GM13976 (cell line): Measurements from ENCODE around the gene LIMCH1.

Experiments
- DNase-seq: peaks from one replicate; pipeline ENCODE4 v3.0.0; 2012; ENCODE audit warnings: low spot score
- in situ Hi-C: fragments of 300-500 bp; cut with MboI; formaldehyde crosslinking; loops from one replicate; pipeline ENCODE4 v1.12.0; 2022; ENCODE audit warnings: low sequenced_read_pairs, mixed read lengths, inconsistent platforms; ENCODE audit not compliant: unreplicated experiment
- TF ChIP-seq, protein P1 (sequence below): IDR thresholded peaks from 2 replicates; pipeline ENCODE4 v1.5.1; 2012; ENCODE audit warnings: borderline replicate concordance, mild to moderate bottlenecking; ENCODE audit not compliant: insufficient read depth; ENCODE audit errors: extremely low read depth, missing control alignments, control extremely low read depth

The LIMCH1 gene

DNA sequence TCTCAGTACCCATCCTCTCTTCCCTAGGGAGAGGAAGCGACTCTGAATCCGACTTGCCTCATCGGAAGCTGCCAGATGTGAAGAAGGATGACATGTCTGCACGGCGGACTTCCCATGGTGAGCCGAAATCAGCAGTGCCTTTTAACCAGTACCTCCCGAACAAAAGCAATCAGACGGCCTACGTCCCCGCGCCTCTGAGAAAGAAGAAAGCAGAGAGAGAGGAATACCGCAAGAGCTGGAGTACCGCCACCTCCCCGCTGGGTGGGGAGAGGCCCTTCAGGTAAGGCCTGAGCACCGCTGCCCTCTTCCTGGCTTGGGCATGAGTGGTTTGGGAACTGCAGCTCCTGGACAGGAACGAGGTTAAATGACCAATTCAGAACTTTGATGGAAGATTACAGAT, 81.2 kb downstream of the LIMCH1 start:
- in situ Hi-C loops = no loop called here
- no peak for DNase-seq
- TF ChIP-seq, protein P1, sequence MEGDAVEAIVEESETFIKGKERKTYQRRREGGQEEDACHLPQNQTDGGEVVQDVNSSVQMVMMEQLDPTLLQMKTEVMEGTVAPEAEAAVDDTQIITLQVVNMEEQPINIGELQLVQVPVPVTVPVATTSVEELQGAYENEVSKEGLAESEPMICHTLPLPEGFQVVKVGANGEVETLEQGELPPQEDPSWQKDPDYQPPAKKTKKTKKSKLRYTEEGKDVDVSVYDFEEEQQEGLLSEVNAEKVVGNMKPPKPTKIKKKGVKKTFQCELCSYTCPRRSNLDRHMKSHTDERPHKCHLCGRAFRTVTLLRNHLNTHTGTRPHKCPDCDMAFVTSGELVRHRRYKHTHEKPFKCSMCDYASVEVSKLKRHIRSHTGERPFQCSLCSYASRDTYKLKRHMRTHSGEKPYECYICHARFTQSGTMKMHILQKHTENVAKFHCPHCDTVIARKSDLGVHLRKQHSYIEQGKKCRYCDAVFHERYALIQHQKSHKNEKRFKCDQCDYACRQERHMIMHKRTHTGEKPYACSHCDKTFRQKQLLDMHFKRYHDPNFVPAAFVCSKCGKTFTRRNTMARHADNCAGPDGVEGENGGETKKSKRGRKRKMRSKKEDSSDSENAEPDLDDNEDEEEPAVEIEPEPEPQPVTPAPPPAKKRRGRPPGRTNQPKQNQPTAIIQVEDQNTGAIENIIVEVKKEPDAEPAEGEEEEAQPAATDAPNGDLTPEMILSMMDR = no peak

DNA sequence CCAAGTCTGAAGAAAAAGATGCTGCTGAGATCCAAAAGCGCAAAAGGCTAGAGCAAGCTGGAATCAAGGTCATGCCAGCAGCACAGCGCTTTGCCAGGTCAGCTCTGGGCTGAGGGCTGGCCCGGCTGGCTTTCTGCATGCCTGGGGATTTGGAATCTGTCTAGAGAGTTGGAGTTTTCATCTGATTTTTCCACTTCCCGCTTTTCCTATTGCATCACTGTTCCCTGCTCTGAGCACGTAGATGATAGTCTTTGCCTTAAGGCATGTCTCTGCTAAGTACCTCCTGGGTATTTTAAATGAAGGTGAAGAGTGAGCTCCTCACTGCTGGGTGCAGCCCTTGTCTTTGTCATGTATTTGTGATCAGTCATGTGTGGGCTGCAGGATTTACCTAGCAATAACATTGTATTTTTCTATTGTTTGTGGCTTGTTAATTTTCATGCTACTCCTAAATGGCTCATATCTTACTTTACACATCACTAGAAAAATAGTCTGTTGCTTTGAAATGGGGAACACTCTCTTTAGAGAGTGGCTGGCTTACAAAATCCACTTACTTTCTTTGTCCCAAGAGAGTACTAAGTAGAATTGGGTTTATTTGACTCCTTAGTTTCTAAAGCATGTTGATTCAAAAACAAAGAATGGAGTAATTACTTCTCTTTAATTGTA, 82.8 kb downstream of the LIMCH1 start:
- DNase-seq = no peak
- TF ChIP-seq, protein P1 = no peak
- in situ Hi-C loops = no loop called here

DNA sequence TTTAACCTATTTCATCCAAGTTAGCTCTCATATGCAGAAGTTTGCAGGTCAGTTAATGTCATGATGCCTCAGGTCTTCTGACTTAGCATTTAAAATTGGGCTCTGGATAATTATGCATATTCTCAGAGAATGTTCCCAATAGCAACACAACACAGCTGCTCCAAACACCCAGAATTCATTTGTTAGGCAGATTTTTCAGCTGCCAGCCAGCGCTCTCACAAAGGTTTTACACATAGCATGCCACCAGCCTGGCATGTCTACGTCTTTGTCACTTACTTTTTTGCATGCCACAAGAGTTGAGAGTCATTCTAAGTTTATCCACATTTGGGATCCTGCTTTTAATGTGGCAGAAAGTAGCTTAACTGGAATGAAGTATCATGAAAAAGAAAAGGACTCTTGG, 84.8 kb downstream of the LIMCH1 start:
- TF ChIP-seq, protein P1 = no peak
- in situ Hi-C loops = no loop called here
- DNase-seq = no peak

DNA sequence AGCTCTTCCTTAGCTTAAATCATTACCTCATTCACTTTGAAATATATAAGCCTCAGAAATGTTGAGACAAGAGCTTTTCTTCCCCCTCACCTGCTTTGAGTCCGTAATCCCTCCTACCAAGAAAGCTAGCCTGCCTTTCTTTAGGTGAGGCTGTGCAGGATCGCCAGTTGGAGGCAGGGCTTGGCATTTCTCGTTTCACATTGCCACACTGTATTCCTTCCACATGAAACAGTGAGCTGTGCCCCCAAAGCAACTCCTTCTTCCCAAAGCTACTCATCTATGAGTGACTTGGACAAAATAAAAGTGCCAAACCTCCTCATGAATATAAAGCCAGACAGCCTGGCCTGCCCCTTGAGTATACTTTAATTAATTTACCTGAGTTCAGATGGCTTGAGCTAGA, 86.8 kb downstream of the LIMCH1 start:
- no peak for DNase-seq
- TF ChIP-seq, protein P1 = no peak
- in situ Hi-C loops = loop anchor here (25.0 kb wide), 1 partner anchor 687 kb away; no protein-coding TSS in a partner anchor

DNA sequence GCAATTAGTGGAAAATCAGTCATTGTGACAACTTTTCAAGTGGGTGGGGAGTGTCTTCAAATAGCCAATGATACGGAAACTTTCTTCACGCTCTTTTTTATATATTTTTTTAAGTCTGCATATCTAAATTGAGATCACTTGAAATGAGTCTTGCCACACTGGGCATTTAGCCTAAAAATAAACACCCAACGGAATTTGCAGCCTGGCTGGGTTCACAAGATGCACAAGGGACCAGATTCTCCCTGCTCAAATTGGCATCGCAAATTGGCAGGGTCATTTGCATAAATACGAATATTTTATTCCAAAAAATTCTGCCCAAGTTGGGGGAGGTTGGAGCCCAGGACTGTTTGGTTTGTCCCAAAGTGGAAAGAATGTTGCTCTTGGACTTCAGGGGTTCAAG, 87.6 kb downstream of the LIMCH1 start:
- TF ChIP-seq, protein P1 = no peak
- in situ Hi-C loops = loop anchor here (25.0 kb wide), 1 partner anchor 688 kb away; no protein-coding TSS in a partner anchor
- no peak for DNase-seq

DNA sequence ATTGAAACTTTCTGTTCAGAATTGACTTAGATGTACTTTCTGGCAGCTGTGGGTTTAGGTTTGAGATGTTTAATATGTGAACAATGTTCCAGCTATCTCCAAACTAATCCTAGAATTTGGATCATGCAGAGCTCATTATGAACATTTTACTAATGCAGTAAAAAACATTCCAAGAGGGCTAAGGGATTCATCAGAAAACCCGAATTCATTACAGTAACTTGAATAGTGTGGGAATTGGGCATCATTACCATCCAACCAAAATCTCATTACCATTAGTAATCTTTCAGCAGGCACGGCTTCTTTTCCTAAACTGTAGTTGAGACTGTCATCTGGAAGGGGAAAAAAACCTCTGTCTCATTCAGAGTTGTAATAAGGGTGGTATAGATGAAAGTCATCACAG, 91.0 kb downstream of the LIMCH1 start:
- TF ChIP-seq, protein P1 = no peak
- in situ Hi-C loops = loop anchor here (25.0 kb wide), 1 partner anchor 692 kb away; no protein-coding TSS in a partner anchor
- DNase-seq = no peak

DNA sequence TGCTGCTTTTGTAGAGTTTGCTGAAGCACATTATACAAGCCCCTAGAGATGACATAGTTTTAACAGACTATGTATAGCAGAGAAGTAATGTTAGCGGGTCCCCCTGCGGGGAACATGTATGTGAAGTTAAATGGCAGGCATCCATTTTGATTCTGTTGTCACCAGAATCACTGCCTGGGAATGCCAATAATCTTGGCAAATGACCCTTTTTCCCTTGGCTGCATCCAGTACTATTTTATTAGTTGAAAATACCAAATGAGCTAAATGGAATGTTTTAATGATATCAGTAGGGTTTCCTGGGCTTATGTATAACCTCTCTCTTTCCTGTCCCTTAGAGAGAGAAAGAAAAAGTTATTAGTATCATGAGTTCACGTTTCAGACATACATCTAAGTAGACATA, 93.6 kb downstream of the LIMCH1 start:
- TF ChIP-seq, protein P1 = no peak
- in situ Hi-C loops = loop anchor here (25.0 kb wide), 1 partner anchor 694 kb away; no protein-coding TSS in a partner anchor
- no peak for DNase-seq
